Left forelimb (tissue), 1 donor: ENCODE data around the gene JADE3.
"Not testable (repeated sequence)": the region's sequence is repeated elsewhere in the genome, so short reads cannot be mapped to it uniquely, and the experiment has no call there.

ENCODE experiments used
- DNase-seq: peaks from one replicate; pipeline ENCODE4 v3.0.0-alpha.2; 2018; ENCODE audit warnings: low spot score

Gene JADE3

DNA sequence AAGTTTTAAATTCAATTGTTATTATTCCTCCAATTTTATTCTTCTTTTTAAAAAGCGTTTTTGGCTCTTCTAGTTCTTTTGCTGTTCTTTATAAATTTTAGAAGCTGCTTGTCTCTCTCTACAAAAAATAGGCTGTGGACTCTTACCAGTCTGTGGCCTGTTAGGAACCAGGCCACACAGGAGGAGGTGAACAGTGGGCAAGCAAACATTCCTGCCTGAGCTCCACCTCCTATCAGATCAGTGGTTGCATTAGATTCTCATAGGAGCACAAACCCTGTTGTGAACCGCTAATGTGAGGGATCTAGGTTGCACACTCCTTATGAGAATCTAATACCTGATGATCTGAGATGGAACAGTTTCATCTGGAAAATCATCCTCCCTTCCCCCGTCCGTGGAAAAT is 23.1 kb downstream of the JADE3 start:
- DNase-seq: no peak

DNA sequence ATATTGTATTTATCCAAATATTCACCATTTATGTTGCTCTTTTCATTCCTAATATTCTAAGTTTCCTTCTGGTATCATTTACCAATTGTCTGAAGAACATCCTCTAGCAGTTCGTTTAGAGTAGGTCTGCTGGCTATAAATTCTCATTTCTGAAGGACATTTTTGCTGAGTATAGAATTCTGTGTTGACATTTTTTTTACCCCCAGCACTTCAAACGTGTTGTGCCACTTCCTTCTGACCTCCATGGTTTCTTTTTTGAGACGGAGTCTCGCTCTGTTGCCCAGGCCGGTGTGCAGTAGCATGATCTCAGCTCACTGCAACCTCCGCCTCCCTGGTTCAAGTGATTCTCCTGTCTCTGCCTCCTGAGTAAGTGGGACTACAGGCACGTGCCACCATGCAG is 26.4 kb downstream of the JADE3 start:
- DNase-seq: no peak

DNA sequence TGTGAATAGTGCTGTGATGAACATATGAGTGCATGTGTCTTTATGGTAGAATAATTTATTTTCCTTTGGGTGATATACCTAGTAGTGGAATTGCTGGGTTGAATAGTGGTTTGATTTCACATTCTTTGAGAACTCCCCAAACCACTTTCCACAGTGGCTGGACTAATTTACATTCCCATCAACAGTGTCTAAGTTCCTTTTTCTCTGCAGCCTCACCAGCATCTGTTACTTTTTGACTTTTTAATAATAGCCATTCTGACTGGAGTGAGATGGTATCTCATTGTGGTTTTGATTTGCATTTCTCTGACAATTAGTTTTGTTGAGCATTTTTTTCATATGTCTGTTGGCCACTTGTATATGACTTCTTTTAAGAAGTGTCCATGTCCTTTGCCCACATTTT is 29.1 kb downstream of the JADE3 start:
- DNase-seq: no peak

DNA sequence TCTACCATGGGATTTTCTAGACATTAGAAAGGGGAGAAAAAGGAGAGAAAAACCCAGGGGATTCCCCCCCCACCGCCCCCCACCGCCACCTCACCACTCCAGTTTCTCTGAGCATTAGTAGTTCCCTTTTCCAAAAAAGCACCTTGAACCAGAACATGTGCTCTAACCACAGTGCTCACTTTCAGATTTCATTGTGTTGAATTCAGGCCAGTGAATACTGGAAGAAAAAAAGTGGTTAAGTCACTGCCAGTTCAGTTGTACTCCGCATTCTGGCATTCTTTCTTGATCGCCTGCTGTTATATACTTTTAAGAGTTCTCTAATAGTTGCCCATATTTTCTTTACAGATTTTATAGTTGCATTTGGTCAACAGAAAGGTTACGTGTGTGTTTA is 40.9 kb downstream of the JADE3 start:
- DNase-seq: no peak

DNA sequence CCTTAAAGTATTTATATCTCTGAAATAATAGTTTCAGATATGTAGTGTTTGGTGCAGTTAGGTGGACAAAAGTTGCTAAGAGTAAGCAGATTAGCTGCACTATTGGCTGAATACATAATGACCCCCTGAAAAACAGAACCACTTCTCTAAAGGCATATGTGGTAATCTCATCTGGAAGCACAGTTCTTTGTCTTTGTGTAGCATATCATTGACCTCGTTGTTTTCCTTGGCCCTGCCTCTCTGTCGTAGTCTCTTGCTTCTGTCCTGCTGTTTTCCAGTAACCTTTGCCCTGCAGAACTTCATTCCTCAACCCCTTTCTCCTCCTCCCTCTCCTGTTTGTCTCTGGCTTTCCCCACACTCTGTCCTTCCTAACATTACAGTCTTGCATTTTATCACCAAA is 41.4 kb downstream of the JADE3 start:
- no peak for DNase-seq

DNA sequence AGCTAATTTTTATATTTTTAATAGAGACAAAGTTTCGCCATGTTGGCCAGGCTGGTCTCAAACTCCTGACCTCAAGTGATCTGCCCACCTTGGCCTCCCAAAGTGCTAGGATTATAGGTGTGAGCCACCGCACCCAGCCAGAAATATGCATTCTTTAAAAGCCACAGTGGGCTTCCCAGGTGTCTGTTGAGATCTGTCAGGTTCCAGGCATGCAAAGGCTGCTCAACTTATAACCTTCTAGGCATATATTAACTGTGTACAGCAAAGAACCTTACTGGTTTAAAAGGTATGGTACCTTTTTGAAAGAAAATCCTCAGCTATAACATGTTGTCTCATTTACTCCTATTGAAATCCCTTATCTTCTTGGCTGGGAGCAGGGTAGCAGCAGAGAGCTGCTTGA is 42.5 kb downstream of the JADE3 start:
- no peak for DNase-seq

DNA sequence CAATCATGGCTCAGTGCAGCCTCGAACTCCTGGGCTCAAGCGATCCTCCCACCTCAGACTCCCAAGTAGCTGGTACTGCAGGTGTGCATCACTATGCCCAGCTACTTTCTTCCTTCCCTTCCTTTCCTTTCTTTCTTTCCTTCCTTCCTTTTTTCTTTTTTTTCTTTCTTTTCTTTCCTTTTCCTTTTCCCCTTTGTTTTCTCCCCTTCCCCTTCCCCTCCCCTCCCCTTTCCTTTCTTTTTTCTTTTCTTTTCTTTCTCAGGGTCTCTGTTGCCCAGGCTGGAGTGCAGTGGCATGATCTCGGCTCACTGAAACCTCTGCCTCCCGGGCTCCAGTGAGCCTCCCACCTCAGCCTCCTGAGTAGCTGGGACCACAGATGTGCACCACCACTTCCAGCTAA is 44.4 kb downstream of the JADE3 start:
- DNase-seq: not testable (repeated sequence)

DNA sequence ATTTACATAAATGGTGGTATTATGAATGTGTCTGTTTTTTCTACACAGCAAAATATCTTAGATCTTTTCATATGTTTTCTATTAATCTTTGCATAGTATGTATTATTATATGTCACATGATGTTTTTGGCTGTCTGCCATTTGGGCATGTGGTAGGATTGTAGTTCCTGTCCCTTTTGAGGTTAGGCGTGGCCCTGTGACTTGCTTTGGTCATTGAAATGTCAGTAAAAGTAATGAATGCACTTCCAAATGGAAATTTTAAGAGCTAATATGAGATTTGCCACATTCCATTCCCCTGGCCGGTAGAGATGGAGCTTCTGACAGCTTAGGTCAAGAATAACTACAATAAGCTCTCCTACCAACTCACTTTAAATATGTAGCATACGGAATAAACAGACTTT is 45.1 kb downstream of the JADE3 start:
- no peak for DNase-seq

DNA sequence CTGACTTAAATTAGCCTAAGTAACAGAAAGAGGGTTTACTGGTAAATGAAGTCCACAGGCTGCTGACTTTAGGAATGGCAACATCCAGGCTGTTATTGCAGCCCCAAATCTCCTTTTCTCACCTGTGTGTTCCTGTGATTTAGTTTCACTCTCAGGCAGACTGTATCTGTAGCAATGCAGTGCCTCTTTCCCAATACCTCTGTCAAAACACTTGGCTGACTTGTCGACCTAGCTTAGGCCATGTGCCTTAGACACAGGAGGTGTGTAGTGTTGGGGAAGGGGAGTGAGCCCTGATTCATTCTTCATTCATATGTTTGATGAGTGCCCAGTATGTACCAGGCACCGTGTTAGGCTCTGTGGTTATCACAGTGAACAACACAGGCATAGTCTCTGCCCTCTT is 46.9 kb downstream of the JADE3 start:
- no peak for DNase-seq

DNA sequence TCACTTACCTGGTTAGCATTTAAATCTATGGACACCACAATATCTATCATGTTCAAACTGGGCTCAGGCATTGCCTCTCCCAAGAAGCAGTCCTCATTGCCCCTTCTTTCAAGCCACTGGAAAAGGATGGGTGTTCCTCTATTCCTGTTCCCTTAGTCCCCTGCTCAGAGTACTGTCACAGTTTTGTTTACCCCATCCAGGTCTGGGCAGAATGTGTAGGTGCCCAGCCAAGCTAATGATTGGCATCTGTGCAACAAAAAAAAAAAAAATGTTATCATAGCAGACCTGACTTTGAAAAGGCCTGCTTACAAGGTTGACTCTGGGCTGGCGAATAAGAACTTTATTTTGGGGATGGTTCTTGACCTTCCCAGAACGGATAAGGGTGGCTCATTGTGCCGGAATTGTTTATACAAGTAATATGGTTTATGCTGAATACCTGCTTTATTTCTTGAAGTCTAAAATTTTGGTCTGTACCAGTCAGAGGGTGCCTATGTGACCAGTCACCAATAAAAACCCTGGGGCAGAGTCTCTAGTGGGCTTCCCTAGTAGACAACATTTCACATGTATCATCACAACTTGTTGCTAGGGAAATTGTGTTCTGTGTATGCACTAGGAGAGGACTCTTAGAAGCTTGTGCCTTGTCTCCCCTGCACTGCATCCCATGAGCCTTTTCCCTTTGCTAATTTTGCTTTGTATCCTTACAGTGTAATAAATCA is 47.9 kb downstream of the JADE3 start:
- no peak for DNase-seq

DNA sequence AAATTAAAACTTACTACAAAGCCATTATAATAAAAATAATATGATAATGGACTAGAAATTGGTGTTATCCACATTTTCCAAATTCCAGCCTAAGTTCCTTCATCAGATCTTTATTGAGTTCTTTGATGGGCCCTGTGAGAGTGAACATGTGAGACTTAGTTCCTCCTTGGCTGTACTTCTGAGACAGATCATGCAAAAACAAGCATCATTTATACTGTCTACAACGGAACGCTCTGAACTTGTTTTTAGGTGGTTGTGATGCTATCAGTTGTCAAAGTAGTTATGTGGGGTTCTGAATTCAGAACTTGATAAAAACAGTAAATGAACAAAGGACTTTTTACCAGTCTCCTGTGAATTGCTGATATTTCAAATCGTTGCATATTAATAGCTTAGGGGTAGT is 48.9 kb downstream of the JADE3 start:
- no peak for DNase-seq

DNA sequence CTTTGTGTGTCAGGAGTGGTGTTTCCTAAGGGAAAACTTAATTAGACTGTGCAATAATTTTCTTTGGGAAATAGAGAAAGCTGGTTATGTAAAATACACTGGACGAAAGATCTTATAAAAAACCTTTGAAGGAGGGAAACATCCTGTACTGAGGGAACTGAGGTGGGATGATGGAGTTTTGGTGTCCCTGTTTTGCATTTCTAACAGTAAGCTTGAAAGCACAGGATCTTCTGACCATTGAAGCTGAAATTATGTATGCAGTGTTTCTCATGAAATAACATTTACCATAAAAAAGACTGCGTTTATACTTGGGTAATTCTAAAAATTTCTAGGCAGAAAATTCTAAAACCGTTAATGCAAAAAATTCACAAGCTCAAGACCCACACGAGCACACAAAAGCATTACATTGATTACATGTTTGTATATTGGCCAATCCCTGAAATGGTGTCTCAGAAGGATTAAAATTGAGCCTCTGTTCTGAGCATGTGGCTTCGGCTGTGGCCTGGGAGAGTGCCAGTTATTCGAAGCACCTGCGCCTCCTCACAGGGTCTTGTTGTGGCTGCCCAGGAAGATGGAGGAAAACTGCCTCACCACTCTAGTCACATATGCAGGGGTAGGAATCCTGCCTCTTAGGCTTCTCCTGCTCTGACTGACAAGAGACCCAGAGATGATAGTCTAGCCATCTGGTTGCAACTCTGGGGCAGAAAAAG is 49.5 kb downstream of the JADE3 start:
- no peak for DNase-seq

DNA sequence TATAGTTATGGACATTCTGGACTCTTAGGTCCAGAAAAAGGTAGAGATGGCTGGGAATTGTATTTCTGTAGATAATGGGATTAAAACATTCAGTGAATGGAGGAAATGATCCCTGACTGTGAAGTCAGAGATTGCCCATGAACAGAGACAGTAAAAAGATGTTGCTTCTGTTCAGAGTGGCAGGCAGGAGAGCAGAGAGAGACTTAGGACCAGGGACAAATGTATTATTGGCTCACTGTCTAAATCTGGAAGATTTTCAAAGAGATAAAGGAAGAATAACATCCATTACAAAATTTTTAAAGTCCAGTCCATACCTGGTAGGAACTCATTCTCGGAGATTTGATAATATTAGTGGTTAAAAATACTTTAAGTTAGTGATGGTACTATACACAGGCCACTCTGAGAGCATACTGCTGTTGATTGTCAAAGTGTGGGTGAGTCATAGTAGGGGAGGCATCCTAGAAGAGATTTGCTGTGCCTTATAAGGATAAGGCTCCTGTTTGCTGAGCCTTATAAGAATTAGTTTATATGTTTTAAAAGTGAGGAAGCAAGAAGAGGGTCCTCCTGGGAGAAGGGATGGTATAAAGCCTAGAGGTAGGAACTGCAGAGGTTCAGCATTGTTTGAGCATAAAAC is 53.0 kb downstream of the JADE3 start:
- DNase-seq: no peak

DNA sequence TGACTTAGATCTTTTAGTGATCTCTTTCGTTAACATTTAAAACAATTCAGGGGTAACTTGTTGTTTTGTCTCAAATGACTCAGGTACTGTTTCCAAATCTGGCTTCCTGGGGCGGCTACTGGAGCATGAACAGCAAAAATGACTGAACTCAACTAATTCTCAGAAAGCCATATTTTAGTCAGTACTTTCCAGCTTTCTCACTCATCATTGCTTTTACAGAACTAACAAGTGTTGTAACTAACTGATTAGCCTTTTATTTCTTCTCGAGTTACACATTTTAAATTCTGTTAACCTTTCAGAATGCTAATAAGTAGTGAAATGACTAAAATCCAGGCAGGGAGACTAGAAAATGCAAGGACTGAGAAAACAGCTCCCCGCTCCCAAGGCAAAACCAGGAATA is 55.3 kb downstream of the JADE3 start:
- no peak for DNase-seq

DNA sequence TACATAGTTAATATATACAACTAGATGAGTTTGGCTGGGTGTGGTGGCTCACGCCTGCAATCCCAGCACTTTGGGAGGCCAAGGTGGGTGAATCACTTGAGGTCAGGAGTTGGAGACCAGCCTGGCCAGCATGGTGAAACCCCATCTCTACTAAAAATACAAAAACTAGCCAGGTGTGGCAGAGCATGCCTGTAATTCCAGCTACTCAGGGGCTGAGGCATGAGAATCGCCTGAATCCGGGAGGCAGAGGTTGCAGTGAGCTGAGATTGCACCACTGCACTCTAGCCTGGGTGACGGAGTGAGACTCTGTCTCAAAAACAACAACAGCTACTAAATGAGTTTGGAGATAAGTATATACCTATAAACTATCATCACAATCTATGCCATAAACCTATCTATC is 64.8 kb downstream of the JADE3 start:
- not testable (repeated sequence) for DNase-seq

DNA sequence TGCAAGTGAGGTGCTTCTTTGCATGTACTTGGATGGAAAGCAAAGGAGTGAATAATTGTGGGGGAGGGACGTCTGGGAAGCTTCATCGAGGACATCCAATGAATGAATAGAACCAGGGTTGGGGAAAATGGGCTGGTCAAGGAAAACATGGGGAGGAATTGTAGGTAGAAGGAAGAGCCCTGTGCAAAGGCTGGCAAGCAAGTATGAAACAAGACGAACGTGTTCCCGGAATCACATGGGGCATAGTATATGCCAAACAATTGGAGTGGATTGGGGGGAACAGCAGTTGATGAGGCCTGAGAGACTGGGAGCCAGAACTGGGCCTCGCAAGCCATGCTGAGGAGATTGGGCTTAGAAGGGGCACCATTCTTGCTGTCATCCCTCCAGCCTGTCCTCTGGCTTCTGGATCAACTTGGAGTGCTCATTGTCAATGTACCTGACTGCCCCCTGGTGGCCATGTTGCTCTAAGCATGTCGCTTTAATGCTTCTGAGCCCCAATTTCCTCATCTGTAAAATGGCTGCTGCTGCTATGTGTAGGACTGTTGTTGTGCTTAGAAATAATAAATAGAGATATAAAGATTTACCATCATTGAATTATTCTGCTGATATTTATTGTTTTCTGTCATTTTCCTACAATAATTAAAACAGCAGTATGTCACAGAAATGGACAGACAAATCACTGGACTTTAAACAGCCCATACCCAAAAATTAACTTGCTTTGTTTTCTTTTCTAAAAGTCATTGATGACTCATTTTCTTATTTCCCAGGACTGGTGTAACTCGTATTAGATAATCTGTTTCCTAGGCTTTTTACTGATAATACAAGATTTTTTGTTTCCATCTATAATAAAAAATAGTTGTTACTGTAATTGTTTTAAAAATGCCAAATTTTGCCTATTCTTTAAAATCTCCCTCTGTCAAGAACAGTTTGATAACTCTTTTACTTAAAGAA is 66.4 kb downstream of the JADE3 start:
- DNase-seq: peak; percentile 60

DNA sequence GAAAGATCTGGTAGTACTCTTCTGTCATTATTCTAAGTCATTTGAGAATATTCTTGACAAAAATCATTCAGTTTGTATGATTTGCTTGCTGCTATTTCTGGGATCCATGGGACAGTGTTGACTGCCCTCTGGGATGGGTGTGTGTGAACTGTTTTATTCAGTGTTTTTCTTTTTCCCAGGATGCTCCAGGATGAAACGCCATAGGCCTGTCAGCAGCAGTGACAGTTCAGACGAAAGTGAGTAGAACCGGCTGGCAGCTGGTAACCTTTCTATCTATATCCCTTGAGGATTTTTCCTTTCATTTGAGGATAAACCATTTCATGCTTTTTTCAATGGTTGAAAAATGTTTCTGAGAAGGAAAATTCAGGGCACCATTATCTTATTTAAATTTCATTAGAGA is 72.5 kb downstream of the JADE3 start:
- DNase-seq: no peak

DNA sequence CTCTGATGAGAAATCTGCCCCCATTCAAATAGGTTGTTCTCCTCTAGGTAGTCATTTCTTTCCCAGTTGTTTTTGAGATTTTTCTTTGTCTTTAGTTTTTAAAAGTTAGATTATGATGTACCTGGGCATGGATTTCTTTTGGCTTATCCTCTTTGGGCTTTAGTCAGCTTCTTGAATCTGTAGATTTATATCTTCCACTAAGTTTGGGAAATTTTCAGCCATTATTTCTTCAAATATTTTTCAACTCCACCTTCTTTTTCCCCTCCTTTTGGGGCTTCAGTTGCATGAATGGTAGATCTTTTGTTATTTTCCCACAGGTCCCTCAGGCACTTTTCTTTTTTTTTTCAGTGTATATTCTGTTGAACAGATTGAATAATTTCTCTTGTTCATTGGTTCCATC is 77.3 kb downstream of the JADE3 start:
- no peak for DNase-seq

DNA sequence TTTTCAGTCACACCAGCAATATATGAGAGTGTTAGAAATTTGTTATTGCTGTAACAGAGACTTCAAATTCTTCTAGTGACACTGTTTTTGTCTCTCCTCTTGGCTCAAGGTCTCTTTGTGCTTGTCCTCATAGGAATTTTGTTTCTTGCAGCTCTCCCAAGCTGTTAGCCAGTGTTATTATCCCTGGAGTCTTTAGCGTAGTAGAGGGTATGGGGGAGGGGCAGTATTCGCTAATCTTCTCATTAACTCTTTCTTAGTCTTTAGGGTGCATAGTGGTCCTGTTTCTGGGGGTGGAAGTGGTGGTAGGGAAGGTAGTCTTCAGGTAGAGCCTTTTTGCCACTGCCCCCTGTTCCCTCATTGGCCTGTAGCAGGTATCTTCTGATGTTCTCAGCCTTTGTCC is 79.4 kb downstream of the JADE3 start:
- no peak for DNase-seq

DNA sequence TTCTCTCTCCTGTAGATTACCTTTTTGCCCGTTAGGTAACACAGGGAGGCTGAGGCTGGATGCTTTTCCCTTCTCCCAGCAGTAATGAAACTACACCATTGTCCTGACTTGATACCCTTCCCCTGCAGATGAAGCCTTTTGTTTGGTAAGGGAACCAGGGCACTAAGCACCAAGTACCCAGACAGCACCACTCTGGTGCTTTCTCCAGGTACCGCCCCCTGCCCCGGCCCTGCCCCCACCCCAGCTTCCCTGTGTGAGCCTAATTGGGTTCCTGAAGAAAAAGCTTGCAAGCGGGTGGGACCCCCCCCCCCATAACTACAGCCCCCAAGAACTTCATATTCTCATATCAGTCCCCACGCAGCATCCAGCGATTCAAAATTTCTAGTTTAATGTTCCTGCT is 79.8 kb downstream of the JADE3 start:
- DNase-seq: no peak

DNA sequence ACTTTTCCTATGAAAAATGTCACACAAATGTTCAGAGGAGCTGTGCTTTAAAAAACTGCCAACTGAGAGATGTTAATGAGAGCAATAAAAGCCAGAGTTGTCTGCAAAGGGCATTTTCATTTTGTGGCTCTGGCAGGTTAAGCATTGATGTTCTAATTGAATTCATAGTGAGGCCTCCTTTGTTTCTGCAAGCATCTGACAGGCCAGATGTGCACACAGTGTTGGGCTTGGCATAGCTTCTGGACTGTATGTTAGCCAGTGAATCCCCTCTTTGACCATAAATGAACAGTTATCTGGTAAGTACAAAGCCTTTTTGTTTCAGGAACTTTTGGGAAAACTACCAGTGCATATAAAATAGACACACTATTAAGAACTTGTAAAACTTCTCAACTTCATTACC is 81.9 kb downstream of the JADE3 start:
- DNase-seq: no peak

DNA sequence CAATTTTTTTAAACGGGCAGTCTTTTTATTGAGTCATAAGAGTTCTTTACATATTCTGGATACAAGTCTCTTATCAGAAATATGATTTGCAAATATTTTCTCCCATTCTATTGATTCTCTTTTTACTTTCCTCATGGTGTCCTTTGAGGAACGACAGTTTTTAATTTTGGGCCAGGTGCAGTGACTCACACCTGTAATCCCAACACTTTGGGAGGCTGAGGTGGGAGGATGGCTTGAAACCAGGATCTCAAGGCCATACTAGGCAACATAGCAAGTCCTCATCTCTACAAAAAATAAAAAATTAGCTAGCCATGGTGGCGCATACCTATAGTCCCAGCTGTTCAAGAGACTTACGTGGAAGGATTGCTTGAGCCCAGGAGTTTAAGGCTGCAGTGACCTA is 99.9 kb downstream of the JADE3 start:
- no peak for DNase-seq
